Neural progenitor cell (in vitro differentiated cells): Measurements from ENCODE around the gene TBC1D9B. TPM values are rescaled to one million over a fixed set of nuclear protein-coding genes. Genes with fewer than 3 reads are reported as not detected.

Source experiments
- DNase-seq: peaks from one replicate; pipeline ENCODE4 v3.0.0-alpha.2; 2016; ENCODE audit warnings: low spot score
- H2AFZ ChIP-seq: fragments of 200-600 bp; sonication (generic); replicated peaks from 2 replicates; pipeline ENCODE4 v1.6.1; 2016; ENCODE audit warnings: antibody characterized with exemption
- H3F3A ChIP-seq: fragments of 200-600 bp; sonication (generic); 2 replicates; pipeline ENCODE4 v1.6.1; 2016; ENCODE audit warnings: antibody characterized with exemption, low read depth
- H3K27ac ChIP-seq: fragments of 200-600 bp; sonication (generic); 2 replicates; pipeline ENCODE4 v1.5.1; 2016; ENCODE audit warnings: mild to moderate bottlenecking
- H3K27me3 ChIP-seq: fragments of 200-600 bp; sonication (generic); 2 replicates; pipeline ENCODE4 v1.6.1; 2016; ENCODE audit warnings: mild to moderate bottlenecking, moderate library complexity
- H3K36me3 ChIP-seq: fragments of 200-600 bp; sonication (generic); 2 replicates; pipeline ENCODE4 v1.5.1; 2016
- H3K4me1 ChIP-seq: fragments of 200-600 bp; sonication (generic); 2 replicates; pipeline ENCODE4 v1.6.1; 2016; ENCODE audit warnings: mixed run types
- H3K4me2 ChIP-seq: fragments of 200-600 bp; sonication (generic); 2 replicates; pipeline ENCODE4 v1.6.1; 2016
- H3K4me3 ChIP-seq: fragments of 200-600 bp; sonication (generic); 2 replicates; pipeline ENCODE4 v1.5.1; 2016
- H3K79me2 ChIP-seq: fragments of 200-600 bp; sonication (generic); 2 replicates; pipeline ENCODE4 v1.6.1; 2016; ENCODE audit warnings: low read depth
- H3K9ac ChIP-seq: fragments of 200-600 bp; sonication (generic); 2 replicates; pipeline ENCODE4 v1.6.1; 2016
- H3K9me3 ChIP-seq: fragments of 200-600 bp; sonication (generic); 2 replicates; pipeline ENCODE4 v1.5.1; 2016; ENCODE audit warnings: low read depth
- H4K20me1 ChIP-seq: fragments of 200-600 bp; sonication (generic); 2 replicates; pipeline ENCODE4 v1.6.1; 2016; ENCODE audit warnings: low read depth
- H3K27ac Mint-ChIP-seq: 3 replicates; pipeline ENCODE4 v1.8.0; 2021; ENCODE audit warnings: mixed read lengths
- H3K27me3 Mint-ChIP-seq: 2 replicates; pipeline ENCODE4 v1.8.0; 2022; ENCODE audit warnings: low read depth, mild to moderate bottlenecking, inconsistent platforms, moderate library complexity, mixed read lengths; ENCODE audit not compliant: insufficient read depth
- H3K36me3 Mint-ChIP-seq: 3 replicates; pipeline ENCODE4 v1.8.0; 2021; ENCODE audit warnings: mixed read lengths
- H3K4me1 Mint-ChIP-seq: 3 replicates; pipeline ENCODE4 v1.8.0; 2021; ENCODE audit warnings: mixed read lengths
- H3K4me3 Mint-ChIP-seq: 3 replicates; pipeline ENCODE4 v1.8.0; 2021; ENCODE audit warnings: mild to moderate bottlenecking, moderate library complexity, mixed read lengths
- H3K9me3 Mint-ChIP-seq: 3 replicates; pipeline ENCODE4 v1.8.0; 2020; ENCODE audit warnings: mixed read lengths
- CTCF ChIP-seq: fragments of 200-600 bp; sonication (generic); IDR thresholded peaks from 2 replicates; pipeline ENCODE4 v1.5.1; 2017; ENCODE audit warnings: antibody characterized with exemption, mild to moderate bottlenecking
- EZH2 ChIP-seq: fragments of 200-600 bp; sonication (generic); IDR thresholded peaks from 2 replicates; pipeline ENCODE4 v1.6.1; 2017; ENCODE audit warnings: antibody characterized with exemption, mild to moderate bottlenecking, moderate library complexity
- EZH2phosphoT487 ChIP-seq: fragments of 200-600 bp; sonication (generic); IDR thresholded peaks from 2 replicates; pipeline ENCODE4 v1.6.1; 2017; ENCODE audit warnings: antibody characterized with exemption
- total RNA-seq: library from RNA; depleted of rRNA; stranded (reverse); fragments of >200 nt; gene quantifications from 2 replicates; pipeline ENCODE4 v1.2.3, GENCODE V29; 2015; ENCODE audit warnings: low replicate concordance

TBC1D9B gene
- total RNA-seq, 1 donor from 2014 or later: 26.7 TPM

GRCh38 chr5:179901915-179902762, 5.6 kb downstream of the TBC1D9B start:
- H3K36me3 ChIP-seq: no peaks in the 10 kb centered on the region

GRCh38 chr5:179901462-179901861, 6.2 kb downstream of the TBC1D9B start:
- Histone ChIP-seq H3K4me2 (no peak overlapping the region), H3K9me3 (no peaks in the 10 kb centered on the region), H3F3A (no peaks in the 10 kb centered on the region), H4K20me1 (peaks cover 5% of the 10 kb centered on the region), H3K4me1 (no peaks in the 10 kb centered on the region), H3K9ac (no peak overlapping the region), H3K27me3 (no peaks in the 10 kb centered on the region), H2AFZ (no peak overlapping the region), H3K4me3 (no peak overlapping the region), H3K79me2 (no peaks in the 10 kb centered on the region), H3K36me3 (no peaks in the 10 kb centered on the region), H3K27ac (no peak overlapping the region)
- TF ChIP-seq CTCF (no peak), EZH2 (no peak), EZH2phosphoT487 (no peak)
- Mint-ChIP-seq H3K27me3 (peaks cover 3% of the 10 kb centered on the region), H3K4me1 (peaks cover 6% of the 10 kb centered on the region), H3K27ac (no peak overlapping the region), H3K36me3 (peaks cover 23% of the 10 kb centered on the region), H3K9me3 (no peaks in the 10 kb centered on the region), H3K4me3 (no peak overlapping the region)
- no peak for DNase-seq

More at GRCh38 chr5:179901915-179902762, 5.6 kb downstream of the TBC1D9B start:
- Mint-ChIP-seq H3K27me3 (peaks cover 3% of the 10 kb centered on the region), H3K9me3 (no peaks in the 10 kb centered on the region), H3K27ac (peak overlapping the region; percentile 66), H3K4me1 (peaks cover 6% of the 10 kb centered on the region), H3K4me3 (no peak overlapping the region), H3K36me3 (peaks cover 23% of the 10 kb centered on the region)
- no peak for DNase-seq
- Histone ChIP-seq H3K4me1 (peaks cover 6% of the 10 kb centered on the region), H4K20me1 (peaks cover 5% of the 10 kb centered on the region), H3K9me3 (no peaks in the 10 kb centered on the region), H3K9ac (no peak overlapping the region), H3K4me3 (no peak overlapping the region), H3K79me2 (peaks cover 3% of the 10 kb centered on the region), H3K27me3 (peaks cover 4% of the 10 kb centered on the region), H3K4me2 (no peak overlapping the region), H3K27ac (no peak overlapping the region), H3F3A (no peaks in the 10 kb centered on the region), H2AFZ (no peak overlapping the region)
- TF ChIP-seq EZH2 (no peak), CTCF (no peak), EZH2phosphoT487 (no peak)

GRCh38 chr5:179900711-179901110, 7.0 kb downstream of the TBC1D9B start:
- Mint-ChIP-seq H3K36me3 (peaks cover 18% of the 10 kb centered on the region), H3K27me3 (peaks cover 3% of the 10 kb centered on the region), H3K27ac (peak overlapping the region; percentile 86), H3K4me1 (peaks cover 3% of the 10 kb centered on the region), H3K9me3 (no peaks in the 10 kb centered on the region), H3K4me3 (no peak overlapping the region)
- H3K9ac ChIP-seq: no peak overlapping the region
- DNase-seq: no peak
- no peak overlapping the region for H3K4me2 ChIP-seq
- no peaks in the 10 kb centered on the region for H3F3A ChIP-seq
- no peaks in the 10 kb centered on the region for H4K20me1 ChIP-seq
- no peak for TF ChIP-seq EZH2phosphoT487
- no peak for TF ChIP-seq CTCF
- TF ChIP-seq EZH2: no peak
- H3K27me3 ChIP-seq: no peaks in the 10 kb centered on the region
- no peak overlapping the region for H2AFZ ChIP-seq
- H3K4me3 ChIP-seq: no peak overlapping the region
- no peaks in the 10 kb centered on the region for H3K9me3 ChIP-seq
- no peaks in the 10 kb centered on the region for H3K79me2 ChIP-seq
- no peaks in the 10 kb centered on the region for H3K36me3 ChIP-seq
- no peaks in the 10 kb centered on the region for H3K4me1 ChIP-seq
- H3K27ac ChIP-seq: no peak overlapping the region
